GM23338 (cell line): Measurements from ENCODE around the gene ZG16B. TPM values are rescaled to one million over a fixed set of nuclear protein-coding genes. Genes with fewer than 3 reads are reported as not detected.

ENCODE experiments used
- ATAC-seq: fragments of 200-7000 bp; cut with Tn5 transposase; 3 replicates; pipeline ENCODE4 v1.9.1; 2020
- DNase-seq: peaks from one replicate; pipeline ENCODE4 v3.0.0-alpha.2; 2015; ENCODE audit warnings: low spot score
- H2AFZ ChIP-seq: fragments of 200-600 bp; sonication (generic); 2 replicates; pipeline ENCODE4 v1.8.0; 2016; ENCODE audit warnings: antibody characterized with exemption, mild to moderate bottlenecking, moderate library complexity
- H3F3A ChIP-seq: fragments of 200-600 bp; sonication (generic); replicated peaks from 2 replicates; pipeline ENCODE4 v1.8.0; 2017; ENCODE audit warnings: antibody characterized with exemption, mixed run types, low read depth
- H3K27ac ChIP-seq: fragments of 200-600 bp; sonication (generic); 2 replicates; pipeline ENCODE4 v1.6.1; 2016; ENCODE audit warnings: low read depth
- H3K27me3 ChIP-seq: fragments of 200-600 bp; sonication (generic); 2 replicates; pipeline ENCODE4 v1.8.0; 2016; ENCODE audit warnings: mild to moderate bottlenecking, mixed run types, moderate library complexity; ENCODE audit not compliant: insufficient read depth
- H3K36me3 ChIP-seq: fragments of 200-600 bp; sonication (generic); 2 replicates; pipeline ENCODE4 v1.8.0; 2016; ENCODE audit warnings: mild to moderate bottlenecking; ENCODE audit not compliant: insufficient read depth
- H3K4me1 ChIP-seq: fragments of 200-600 bp; sonication (generic); 2 replicates; pipeline ENCODE4 v1.8.0; 2016; ENCODE audit warnings: mild to moderate bottlenecking, moderate library complexity; ENCODE audit not compliant: insufficient read depth
- H3K4me2 ChIP-seq: fragments of 200-600 bp; sonication (generic); 2 replicates; pipeline ENCODE4 v1.7.1; 2017; ENCODE audit warnings: mixed run types
- H3K4me3 ChIP-seq: fragments of 200-600 bp; sonication (generic); 2 replicates; pipeline ENCODE4 v1.6.1; 2016; ENCODE audit warnings: mixed run types
- H3K79me2 ChIP-seq: fragments of 200-600 bp; sonication (generic); replicated peaks from 2 replicates; pipeline ENCODE4 v1.8.0; 2017; ENCODE audit warnings: mild to moderate bottlenecking; ENCODE audit not compliant: insufficient read depth
- H3K9me2 ChIP-seq: fragments of 200-600 bp; sonication (generic); 2 replicates; pipeline ENCODE4 v1.8.0; 2017; ENCODE audit not compliant: insufficient read depth
- H4K20me1 ChIP-seq: fragments of 200-600 bp; sonication (generic); replicated peaks from 2 replicates; pipeline ENCODE4 v1.8.0; 2017; ENCODE audit warnings: mild to moderate bottlenecking; ENCODE audit not compliant: insufficient read depth
- H3K27ac Mint-ChIP-seq: 2 replicates; pipeline ENCODE4 v1.8.0; 2020; ENCODE audit warnings: inconsistent platforms, mild to moderate bottlenecking, moderate library complexity, mixed read lengths
- H3K27me3 Mint-ChIP-seq: 3 replicates; pipeline ENCODE4 v1.8.0; 2022; ENCODE audit warnings: low read depth, mild to moderate bottlenecking, moderate library complexity, mixed read lengths, inconsistent platforms; ENCODE audit not compliant: insufficient read depth, poor library complexity
- H3K36me3 Mint-ChIP-seq: 3 replicates; pipeline ENCODE4 v1.8.0; 2021; ENCODE audit warnings: low read depth, mild to moderate bottlenecking, inconsistent platforms, moderate library complexity, mixed read lengths
- H3K4me1 Mint-ChIP-seq: 3 replicates; pipeline ENCODE4 v1.8.0; 2020; ENCODE audit warnings: mild to moderate bottlenecking, inconsistent platforms, mixed read lengths
- H3K4me3 Mint-ChIP-seq: 3 replicates; pipeline ENCODE4 v1.8.0; 2021; ENCODE audit warnings: moderate library complexity, mild to moderate bottlenecking, inconsistent platforms, mixed read lengths
- H3K9me3 Mint-ChIP-seq: 3 replicates; pipeline ENCODE4 v1.8.0; 2020; ENCODE audit warnings: moderate library complexity, mild to moderate bottlenecking, inconsistent platforms, mixed read lengths
- EZH2 ChIP-seq: fragments of 200-600 bp; sonication (generic); IDR thresholded peaks from one replicate; pipeline ENCODE4 v1.8.0; 2017; ENCODE audit warnings: antibody characterized with exemption, mild to moderate bottlenecking, low read depth; ENCODE audit not compliant: unreplicated experiment
- EZH2phosphoT487 ChIP-seq: fragments of 200-600 bp; sonication (generic); IDR thresholded peaks from one replicate; pipeline ENCODE4 v1.8.1; 2018; ENCODE audit warnings: antibody characterized with exemption; ENCODE audit not compliant: unreplicated experiment
- POLR2AphosphoS5 ChIP-seq: IDR thresholded peaks from 2 replicates; pipeline ENCODE4 v1.6.1; 2016; ENCODE audit warnings: antibody characterized with exemption, low read depth
- STAT1 ChIP-seq: IDR thresholded peaks from one replicate; pipeline ENCODE4 v1.6.1; 2016; ENCODE audit warnings: antibody characterized with exemption; ENCODE audit not compliant: unreplicated experiment
- polyA plus RNA-seq: library from polyadenylated mRNA; unstranded; fragments of >200 nt; fragmentation: Nextera tagmentation; extraction: Ambion mirVana; gene quantifications from 2 replicates; pipeline ENCODE4 v1.2.1, GENCODE V29; 2016
- total RNA-seq: library from RNA; depleted of rRNA; stranded (reverse); fragments of >200 nt; shearing (Covaris generic); gene quantifications from 2 replicates; pipeline ENCODE4 v1.2.3, GENCODE V29; 2014
- TF ChIP-seq, protein P1 (sequence below): IDR thresholded peaks from 2 replicates; pipeline ENCODE4 v1.6.1; 2016; ENCODE audit warnings: antibody characterized with exemption
- TF ChIP-seq, protein P2 (sequence below), 2 experiments: fragments of 200-600 bp in 1 of 2; sonication (generic) in 1 of 2; conservative IDR thresholded peaks; 2 replicates each; pipeline versions ENCODE4 v1.5.1 to v1.6.1; 2016 to 2017; ENCODE audit warnings: antibody characterized with exemption in 2 of 2, low read depth in 2 of 2, mild to moderate bottlenecking in 2 of 2, moderate library complexity in 1 of 2

The ZG16B gene
- total and polyA plus RNA-seq, 2 experiments from 2014 or later, result not detected

DNA sequence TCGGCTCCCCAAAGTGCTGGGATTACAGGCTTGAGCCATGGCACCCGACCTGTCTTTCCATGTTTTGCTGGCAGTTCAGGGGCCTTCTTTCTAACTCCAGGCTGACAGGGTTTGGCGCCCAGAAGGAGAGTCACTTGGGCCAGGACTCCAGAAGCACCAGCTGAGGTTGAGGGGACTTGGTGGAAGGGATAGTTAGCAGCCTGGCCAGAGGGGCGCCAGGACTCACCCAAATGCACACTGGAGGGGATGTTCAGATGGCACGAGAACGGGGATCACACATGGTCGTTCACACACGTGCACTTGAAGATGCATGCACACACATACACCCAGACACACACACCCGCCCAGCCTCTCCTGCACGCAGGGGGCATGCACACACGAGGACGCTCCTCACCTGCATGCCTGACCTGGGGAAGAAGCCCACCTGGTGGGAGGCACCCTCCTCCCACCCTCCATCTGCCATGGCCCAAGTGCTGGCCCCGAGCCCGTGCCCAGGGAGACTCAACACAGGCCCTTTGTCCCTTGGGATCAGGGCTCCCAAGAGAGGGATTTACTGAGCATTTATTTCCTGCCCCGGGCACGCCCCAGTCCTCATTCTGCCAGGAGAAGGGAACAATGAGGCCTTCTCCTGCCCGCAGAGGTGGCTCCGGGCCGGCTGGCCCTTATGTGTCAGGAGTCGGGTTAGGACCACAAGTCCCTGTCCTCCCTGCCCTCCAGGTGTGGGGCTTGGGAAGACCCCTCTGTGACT is 15.4 kb upstream of the ZG16B start:
- no peaks in the 10 kb centered on the region for H3F3A ChIP-seq
- H3K4me3 ChIP-seq, result no peak overlapping the region
- no peak overlapping the region for H3K4me2 ChIP-seq
- DNase-seq, result no peak
- H3K27ac ChIP-seq, result no peak overlapping the region
- no peaks in the 10 kb centered on the region; the same call in 1 of the 2 replicates for H3K4me1 ChIP-seq
- Mint-ChIP-seq H3K4me1 (no peaks in the 10 kb centered on the region), H3K9me3 (no peaks in the 10 kb centered on the region), H3K36me3 (no peaks in the 10 kb centered on the region), H3K4me3 (no peak overlapping the region), H3K27me3 (peaks cover 12% of the 10 kb centered on the region), H3K27ac (no peak overlapping the region)
- no peaks in the 10 kb centered on the region for H3K36me3 ChIP-seq
- ATAC-seq, result no peak
- no peaks in the 10 kb centered on the region for H4K20me1 ChIP-seq
- H2AFZ ChIP-seq, result no peak overlapping the region
- TF ChIP-seq, protein P1, sequence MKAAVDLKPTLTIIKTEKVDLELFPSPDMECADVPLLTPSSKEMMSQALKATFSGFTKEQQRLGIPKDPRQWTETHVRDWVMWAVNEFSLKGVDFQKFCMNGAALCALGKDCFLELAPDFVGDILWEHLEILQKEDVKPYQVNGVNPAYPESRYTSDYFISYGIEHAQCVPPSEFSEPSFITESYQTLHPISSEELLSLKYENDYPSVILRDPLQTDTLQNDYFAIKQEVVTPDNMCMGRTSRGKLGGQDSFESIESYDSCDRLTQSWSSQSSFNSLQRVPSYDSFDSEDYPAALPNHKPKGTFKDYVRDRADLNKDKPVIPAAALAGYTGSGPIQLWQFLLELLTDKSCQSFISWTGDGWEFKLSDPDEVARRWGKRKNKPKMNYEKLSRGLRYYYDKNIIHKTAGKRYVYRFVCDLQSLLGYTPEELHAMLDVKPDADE, result no peak
- TF ChIP-seq EZH2 (no peak), STAT1 (no peak), EZH2phosphoT487 (no peak)
- H3K27me3 ChIP-seq, result no peaks in the 10 kb centered on the region
- no peaks in the 10 kb centered on the region for H3K9me2 ChIP-seq
- H3K79me2 ChIP-seq, result no peaks in the 10 kb centered on the region

DNA sequence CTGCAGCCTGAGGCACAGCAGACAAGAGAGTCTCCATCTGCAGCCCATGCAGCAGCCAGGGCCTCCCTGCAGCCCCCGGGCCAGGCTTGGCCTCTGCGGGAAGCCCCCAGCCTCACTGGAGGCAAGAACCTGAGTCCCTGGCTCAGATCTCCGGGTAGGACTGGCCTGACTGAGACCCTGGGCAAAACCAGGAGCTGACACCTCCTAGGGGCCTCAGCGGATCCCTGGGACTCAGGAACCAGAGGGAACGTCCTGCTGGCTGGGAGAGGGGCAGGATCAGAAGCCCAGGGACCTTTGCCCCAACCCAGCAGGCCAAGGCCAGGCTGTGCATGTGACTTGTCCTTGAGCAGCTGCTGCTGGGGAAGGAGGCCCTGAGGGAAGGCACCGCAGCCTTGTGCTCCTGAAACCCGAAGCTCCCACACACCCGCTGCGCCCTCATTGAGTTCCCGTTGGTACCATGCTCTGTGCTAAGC is 14.8 kb upstream of the ZG16B start:
- Mint-ChIP-seq H3K36me3 (no peaks in the 10 kb centered on the region), H3K27me3 (peaks cover 11% of the 10 kb centered on the region), H3K9me3 (no peaks in the 10 kb centered on the region), H3K4me3 (no peak overlapping the region), H3K27ac (no peak overlapping the region), H3K4me1 (no peaks in the 10 kb centered on the region)
- no peak overlapping the region for H3K27ac ChIP-seq
- DNase-seq (no peak), ATAC-seq (no peak)
- no peak overlapping the region for H3K4me2 ChIP-seq
- no peaks in the 10 kb centered on the region for H3K79me2 ChIP-seq
- no peaks in the 10 kb centered on the region for H3K36me3 ChIP-seq
- H2AFZ ChIP-seq, result no peak overlapping the region
- no peaks in the 10 kb centered on the region for H3K9me2 ChIP-seq
- no peaks in the 10 kb centered on the region for H3F3A ChIP-seq
- no peaks in the 10 kb centered on the region for H4K20me1 ChIP-seq
- no peak overlapping the region for H3K4me3 ChIP-seq
- no peak for TF ChIP-seq POLR2AphosphoS5
- no peaks in the 10 kb centered on the region for H3K27me3 ChIP-seq
- H3K4me1 ChIP-seq, result no peaks in the 10 kb centered on the region; the same call in 1 of the 2 replicates

DNA sequence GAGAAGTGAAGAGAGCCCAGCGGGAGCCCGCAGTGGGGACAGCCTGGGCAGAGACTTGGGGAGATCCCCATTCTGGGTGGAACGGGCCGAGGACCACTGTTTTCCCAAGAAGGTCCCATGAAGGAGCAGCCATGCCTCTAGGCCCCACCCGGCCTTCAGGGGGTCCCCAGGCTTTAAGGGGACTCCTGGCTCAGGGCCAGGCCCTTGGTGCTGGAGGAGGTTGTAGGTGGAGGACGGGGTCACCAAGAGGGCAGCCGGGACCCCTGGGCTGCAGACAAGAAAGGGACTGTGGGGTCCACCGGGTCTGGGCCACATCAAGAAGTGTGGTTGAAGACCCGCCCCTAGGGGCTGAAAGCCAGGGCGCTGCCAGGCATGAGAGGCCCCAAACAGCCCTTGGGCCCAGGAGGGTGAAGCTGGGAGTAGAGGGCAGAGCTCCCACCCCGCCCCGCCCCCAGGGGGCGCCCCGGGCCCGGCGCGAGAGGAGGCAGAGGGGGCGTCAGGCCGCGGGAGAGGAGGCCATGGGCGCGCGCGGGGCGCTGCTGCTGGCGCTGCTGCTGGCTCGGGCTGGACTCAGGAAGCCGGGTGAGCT is 13.3 kb upstream of the ZG16B start, which contains the start of gene PRSS21:
PRSS21 (plus strand) TSS at position 487 of the 589 bp plus-strand sequence; CDS start at position 519, 32 bp downstream.
- H3K4me3 Mint-ChIP-seq, result no peak within 1 kb of the TSS
- no peak within 1 kb of the TSS for H3K4me3 ChIP-seq
- no peaks in the 10 kb centered on the region for H3K36me3 ChIP-seq
- H3K27me3 ChIP-seq, result no peaks in the 10 kb centered on the region
- no peaks in the 10 kb centered on the region for H3K79me2 ChIP-seq
- peaks cover 7% of the 10 kb centered on the region for H3K27me3 Mint-ChIP-seq
- TF ChIP-seq, protein P2, sequence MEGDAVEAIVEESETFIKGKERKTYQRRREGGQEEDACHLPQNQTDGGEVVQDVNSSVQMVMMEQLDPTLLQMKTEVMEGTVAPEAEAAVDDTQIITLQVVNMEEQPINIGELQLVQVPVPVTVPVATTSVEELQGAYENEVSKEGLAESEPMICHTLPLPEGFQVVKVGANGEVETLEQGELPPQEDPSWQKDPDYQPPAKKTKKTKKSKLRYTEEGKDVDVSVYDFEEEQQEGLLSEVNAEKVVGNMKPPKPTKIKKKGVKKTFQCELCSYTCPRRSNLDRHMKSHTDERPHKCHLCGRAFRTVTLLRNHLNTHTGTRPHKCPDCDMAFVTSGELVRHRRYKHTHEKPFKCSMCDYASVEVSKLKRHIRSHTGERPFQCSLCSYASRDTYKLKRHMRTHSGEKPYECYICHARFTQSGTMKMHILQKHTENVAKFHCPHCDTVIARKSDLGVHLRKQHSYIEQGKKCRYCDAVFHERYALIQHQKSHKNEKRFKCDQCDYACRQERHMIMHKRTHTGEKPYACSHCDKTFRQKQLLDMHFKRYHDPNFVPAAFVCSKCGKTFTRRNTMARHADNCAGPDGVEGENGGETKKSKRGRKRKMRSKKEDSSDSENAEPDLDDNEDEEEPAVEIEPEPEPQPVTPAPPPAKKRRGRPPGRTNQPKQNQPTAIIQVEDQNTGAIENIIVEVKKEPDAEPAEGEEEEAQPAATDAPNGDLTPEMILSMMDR (conservative IDR thresholded peaks at IDR 0.05; ENCODE audit: low read depth in 2 of 2), result peak; percentile 57 to 71
- no peak for TF ChIP-seq POLR2AphosphoS5
- H3K9me3 Mint-ChIP-seq, result no peaks in the 10 kb centered on the region
- no peak within 1 kb of the TSS for H3K27ac ChIP-seq
- H3K9me2 ChIP-seq, result no peaks in the 10 kb centered on the region
- H3K27ac Mint-ChIP-seq, result no peak within 1 kb of the TSS
- H2AFZ ChIP-seq, result peak within 1 kb of the TSS; percentile 74
- no peaks in the 10 kb centered on the region; the same call in 1 of the 2 replicates for H3K4me1 ChIP-seq
- no peaks in the 10 kb centered on the region for H4K20me1 ChIP-seq
- DNase-seq (peak; percentile 68), ATAC-seq (peak; percentile 89)
- no peaks in the 10 kb centered on the region for H3K36me3 Mint-ChIP-seq
- no peaks in the 10 kb centered on the region for H3K4me1 Mint-ChIP-seq
- no peaks in the 10 kb centered on the region for H3F3A ChIP-seq
- H3K4me2 ChIP-seq, result no peak within 1 kb of the TSS
